Measurements from ENCODE around the gene CHIC2.

GRCh38 chr4:53991821-53992220 is 72.6 kb downstream of the CHIC2 start:
- TF ChIP-seq CTCF (IDR thresholded peaks at IDR 0.05) (no peak), POLR2A (IDR thresholded peaks at IDR 0.05) (no peak)

Data from body of pancreas (tissue), 4 donors.